ENCODE data around the gene TMEM120B.
A peak's percentile ranks its signal among the peaks of the same experiment; 100 is the strongest.

Gene TMEM120B

GRCh38 chr12:121795034-121795968 is 82.7 kb downstream of the TMEM120B start:
- TF ChIP-seq CTCF (IDR thresholded peaks at IDR 0.05; ENCODE audit: low read depth, low read length, missing control alignments) = peak; percentile 96
- DNase-seq (ENCODE audit: extremely low read depth, low read depth) = no peak
- H3K4me3 ChIP-seq (replicated peaks; ENCODE audit: low read depth, low read length) = peak overlapping the region; percentile 45; the same call in 1 of the 2 replicates

GRCh38 chr12:121796855-121797751 is 84.6 kb downstream of the TMEM120B start:
- TF ChIP-seq CTCF (IDR thresholded peaks at IDR 0.05; ENCODE audit: low read depth, low read length, missing control alignments) = no peak
- peak overlapping the region; percentile 63 for H3K4me3 ChIP-seq (replicated peaks; ENCODE audit: low read depth, low read length)
- DNase-seq (ENCODE audit: extremely low read depth, low read depth) = no peak

- TF ChIP-seq CTCF (IDR thresholded peaks at IDR 0.05; ENCODE audit: low read depth, low read length, missing control alignments) = no peak
- peak overlapping the region; percentile 63 for H3K4me3 ChIP-seq (replicated peaks; ENCODE audit: low read depth, low read length)
- DNase-seq (ENCODE audit: extremely low read depth, low read depth) = no peak
Observed at GRCh38 chr12:121797937-121798786, 85.6 kb downstream of the TMEM120B start.

GRCh38 chr12:121798787-121799155 is 86.2 kb downstream of the TMEM120B start:
- H3K4me3 ChIP-seq (replicated peaks; ENCODE audit: low read depth, low read length) = peak overlapping the region; percentile 63
- no peak for TF ChIP-seq CTCF (IDR thresholded peaks at IDR 0.05; ENCODE audit: low read depth, low read length, missing control alignments)
- DNase-seq (ENCODE audit: extremely low read depth, low read depth) = no peak

- peak overlapping the region; percentile 63 for H3K4me3 ChIP-seq (replicated peaks; ENCODE audit: low read depth, low read length)
- no peak for TF ChIP-seq CTCF (IDR thresholded peaks at IDR 0.05; ENCODE audit: low read depth, low read length, missing control alignments)
- DNase-seq (ENCODE audit: extremely low read depth, low read depth) = no peak
Observed at GRCh38 chr12:121799156-121799841, 86.7 kb downstream of the TMEM120B start.

Measured in HFF-Myc (cell line).